GM23338 (cell line): ENCODE measurements around the gene GPR32. TPM values are rescaled to one million over a fixed set of nuclear protein-coding genes. Genes with fewer than 3 reads are reported as not detected.

Experiments
- ATAC-seq: fragments of 200-7000 bp; cut with Tn5 transposase; 3 replicates; pipeline ENCODE4 v1.9.1; 2020
- DNase-seq: peaks from one replicate; pipeline ENCODE4 v3.0.0-alpha.2; 2015; ENCODE audit warnings: low spot score
- H2AFZ ChIP-seq: fragments of 200-600 bp; sonication (generic); 2 replicates; pipeline ENCODE4 v1.8.0; 2016; ENCODE audit warnings: antibody characterized with exemption, mild to moderate bottlenecking, moderate library complexity
- H3F3A ChIP-seq: fragments of 200-600 bp; sonication (generic); replicated peaks from 2 replicates; pipeline ENCODE4 v1.8.0; 2017; ENCODE audit warnings: antibody characterized with exemption, mixed run types, low read depth
- H3K27ac ChIP-seq: fragments of 200-600 bp; sonication (generic); 2 replicates; pipeline ENCODE4 v1.6.1; 2016; ENCODE audit warnings: low read depth
- H3K27me3 ChIP-seq: fragments of 200-600 bp; sonication (generic); 2 replicates; pipeline ENCODE4 v1.8.0; 2016; ENCODE audit warnings: mild to moderate bottlenecking, mixed run types, moderate library complexity; ENCODE audit not compliant: insufficient read depth
- H3K36me3 ChIP-seq: fragments of 200-600 bp; sonication (generic); 2 replicates; pipeline ENCODE4 v1.8.0; 2016; ENCODE audit warnings: mild to moderate bottlenecking; ENCODE audit not compliant: insufficient read depth
- H3K4me1 ChIP-seq: fragments of 200-600 bp; sonication (generic); 2 replicates; pipeline ENCODE4 v1.8.0; 2016; ENCODE audit warnings: mild to moderate bottlenecking, moderate library complexity; ENCODE audit not compliant: insufficient read depth
- H3K4me2 ChIP-seq: fragments of 200-600 bp; sonication (generic); 2 replicates; pipeline ENCODE4 v1.7.1; 2017; ENCODE audit warnings: mixed run types
- H3K4me3 ChIP-seq: fragments of 200-600 bp; sonication (generic); 2 replicates; pipeline ENCODE4 v1.6.1; 2016; ENCODE audit warnings: mixed run types
- H3K79me2 ChIP-seq: fragments of 200-600 bp; sonication (generic); replicated peaks from 2 replicates; pipeline ENCODE4 v1.8.0; 2017; ENCODE audit warnings: mild to moderate bottlenecking; ENCODE audit not compliant: insufficient read depth
- H3K9me2 ChIP-seq: fragments of 200-600 bp; sonication (generic); 2 replicates; pipeline ENCODE4 v1.8.0; 2017; ENCODE audit not compliant: insufficient read depth
- H4K20me1 ChIP-seq: fragments of 200-600 bp; sonication (generic); replicated peaks from 2 replicates; pipeline ENCODE4 v1.8.0; 2017; ENCODE audit warnings: mild to moderate bottlenecking; ENCODE audit not compliant: insufficient read depth
- H3K27ac Mint-ChIP-seq: 2 replicates; pipeline ENCODE4 v1.8.0; 2020; ENCODE audit warnings: inconsistent platforms, mild to moderate bottlenecking, moderate library complexity, mixed read lengths
- H3K27me3 Mint-ChIP-seq: 3 replicates; pipeline ENCODE4 v1.8.0; 2022; ENCODE audit warnings: low read depth, mild to moderate bottlenecking, moderate library complexity, mixed read lengths, inconsistent platforms; ENCODE audit not compliant: insufficient read depth, poor library complexity
- H3K36me3 Mint-ChIP-seq: 3 replicates; pipeline ENCODE4 v1.8.0; 2021; ENCODE audit warnings: low read depth, mild to moderate bottlenecking, inconsistent platforms, moderate library complexity, mixed read lengths
- H3K4me1 Mint-ChIP-seq: 3 replicates; pipeline ENCODE4 v1.8.0; 2020; ENCODE audit warnings: mild to moderate bottlenecking, inconsistent platforms, mixed read lengths
- H3K4me3 Mint-ChIP-seq: 3 replicates; pipeline ENCODE4 v1.8.0; 2021; ENCODE audit warnings: moderate library complexity, mild to moderate bottlenecking, inconsistent platforms, mixed read lengths
- H3K9me3 Mint-ChIP-seq: 3 replicates; pipeline ENCODE4 v1.8.0; 2020; ENCODE audit warnings: moderate library complexity, mild to moderate bottlenecking, inconsistent platforms, mixed read lengths
- CREB1 ChIP-seq: fragments of 250-450 bp; sonication (Bioruptor Pico); IDR thresholded peaks from 2 replicates; pipeline ENCODE4 v1.5.0; 2020; ENCODE audit warnings: low read depth, mild to moderate bottlenecking, moderate library complexity
- CTCF ChIP-seq, 2 experiments: fragments of 200-600 bp in 1 of 2; sonication (generic) in 1 of 2; conservative IDR thresholded peaks; 2 replicates each; pipeline versions ENCODE4 v1.5.1 to v1.6.1; 2016 to 2017; ENCODE audit warnings: antibody characterized with exemption in 2 of 2, low read depth in 2 of 2, mild to moderate bottlenecking in 2 of 2, moderate library complexity in 1 of 2
- EZH2 ChIP-seq: fragments of 200-600 bp; sonication (generic); IDR thresholded peaks from one replicate; pipeline ENCODE4 v1.8.0; 2017; ENCODE audit warnings: antibody characterized with exemption, mild to moderate bottlenecking, low read depth; ENCODE audit not compliant: unreplicated experiment
- EZH2phosphoT487 ChIP-seq: fragments of 200-600 bp; sonication (generic); IDR thresholded peaks from one replicate; pipeline ENCODE4 v1.8.1; 2018; ENCODE audit warnings: antibody characterized with exemption; ENCODE audit not compliant: unreplicated experiment
- JUNB ChIP-seq: IDR thresholded peaks from one replicate; pipeline ENCODE4 v1.6.1; 2016; ENCODE audit warnings: antibody characterized with exemption; ENCODE audit not compliant: unreplicated experiment
- NANOG ChIP-seq: IDR thresholded peaks from 2 replicates; pipeline ENCODE4 v1.6.1; 2016; ENCODE audit warnings: antibody characterized with exemption, borderline replicate concordance
- POLR2AphosphoS5 ChIP-seq: IDR thresholded peaks from 2 replicates; pipeline ENCODE4 v1.6.1; 2016; ENCODE audit warnings: antibody characterized with exemption, low read depth
- REST ChIP-seq: IDR thresholded peaks from one replicate; pipeline ENCODE4 v1.6.1; 2018; ENCODE audit warnings: antibody characterized with exemption; ENCODE audit not compliant: unreplicated experiment
- STAT1 ChIP-seq: IDR thresholded peaks from one replicate; pipeline ENCODE4 v1.6.1; 2016; ENCODE audit warnings: antibody characterized with exemption; ENCODE audit not compliant: unreplicated experiment
- ZNF114 ChIP-seq: fragments of 250-450 bp; sonication (Bioruptor Pico); IDR thresholded peaks from 2 replicates; pipeline ENCODE4 v1.5.0; 2020; ENCODE audit warnings: mild to moderate bottlenecking, moderate library complexity
- ZNF331 ChIP-seq: fragments of 250-450 bp; sonication (Bioruptor Pico); IDR thresholded peaks from 2 replicates; pipeline ENCODE4 v1.5.0; 2020; ENCODE audit warnings: low read depth, mild to moderate bottlenecking, moderate library complexity
- polyA plus RNA-seq: library from polyadenylated mRNA; unstranded; fragments of >200 nt; fragmentation: Nextera tagmentation; extraction: Ambion mirVana; gene quantifications from 2 replicates; pipeline ENCODE4 v1.2.1, GENCODE V29; 2016
- total RNA-seq: library from RNA; depleted of rRNA; stranded (reverse); fragments of >200 nt; shearing (Covaris generic); gene quantifications from 2 replicates; pipeline ENCODE4 v1.2.3, GENCODE V29; 2014
- TF ChIP-seq, protein P1 (sequence below): fragments of 250-450 bp; sonication (Bioruptor Pico); IDR thresholded peaks from 2 replicates; pipeline ENCODE4 v1.5.0; 2020; ENCODE audit warnings: mild to moderate bottlenecking, moderate library complexity
- TF ChIP-seq, protein P2 (sequence below): IDR thresholded peaks from 2 replicates; pipeline ENCODE4 v1.6.1; 2016; ENCODE audit warnings: antibody characterized with exemption

The GPR32 gene
- total and polyA plus RNA-seq, 2 experiments from 2014 or later = not detected

DNA sequence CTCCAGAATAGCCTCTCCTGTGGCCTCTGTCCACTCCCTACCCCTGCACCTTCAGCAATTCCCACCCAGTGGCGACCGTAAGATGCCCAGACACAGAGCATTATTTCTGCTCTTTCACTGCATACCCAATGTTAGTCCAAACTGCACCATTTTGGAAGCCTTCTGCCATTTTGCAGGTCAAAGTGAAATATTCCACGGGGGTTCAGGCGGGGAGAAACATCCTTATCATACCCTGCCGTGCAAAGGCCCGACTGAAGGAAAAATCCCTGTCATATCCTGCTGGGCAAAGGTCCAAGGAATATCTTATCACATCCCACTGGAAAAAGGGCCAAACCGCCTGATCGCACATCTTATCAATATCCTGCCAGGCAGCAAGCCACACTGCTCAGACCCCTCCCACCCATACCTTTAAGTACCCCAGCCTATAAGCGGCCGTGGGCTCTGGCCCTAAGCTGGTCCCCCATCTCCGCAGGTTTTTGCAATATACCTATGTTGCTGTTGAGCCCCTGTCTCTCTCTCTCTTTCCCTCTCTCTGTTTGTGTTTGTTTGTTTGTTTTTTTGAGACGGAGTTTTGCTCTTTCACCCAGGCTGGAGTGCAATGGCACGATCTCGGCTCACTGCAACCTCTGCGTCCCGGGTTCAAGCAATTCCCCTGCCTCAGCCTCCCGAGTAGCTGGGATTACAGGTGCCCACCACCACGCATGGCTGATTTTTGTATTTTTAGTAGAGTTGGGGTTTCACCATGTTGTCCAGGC lies 28.9 kb upstream of the GPR32 start:
- no peak overlapping the region for H3K4me3 ChIP-seq
- Mint-ChIP-seq H3K36me3 (peaks cover 47% of the 10 kb centered on the region), H3K9me3 (peaks cover 99% of the 10 kb centered on the region), H3K4me1 (no peaks in the 10 kb centered on the region), H3K27me3 (peaks cover 4% of the 10 kb centered on the region), H3K27ac (no peak overlapping the region), H3K4me3 (no peak overlapping the region)
- H2AFZ ChIP-seq = no peak overlapping the region
- no peaks in the 10 kb centered on the region for H3K27me3 ChIP-seq
- no peak for DNase-seq
- H3K4me2 ChIP-seq = no peak overlapping the region
- no peaks in the 10 kb centered on the region for H3K9me2 ChIP-seq
- H3K27ac ChIP-seq = no peak overlapping the region
- H3F3A ChIP-seq = no peaks in the 10 kb centered on the region
- no peaks in the 10 kb centered on the region for H4K20me1 ChIP-seq
- H3K79me2 ChIP-seq = no peaks in the 10 kb centered on the region
- no peaks in the 10 kb centered on the region for H3K36me3 ChIP-seq
- ATAC-seq = no peak
- TF ChIP-seq CTCF (conservative IDR thresholded peaks at IDR 0.05; ENCODE audit: low read depth in 2 of 2) (no peak), POLR2AphosphoS5 (no peak), REST (no peak), ZNF331 (CRISPR knock-in tag) (no peak), STAT1 (no peak), NANOG (no peak), EZH2 (no peak), EZH2phosphoT487 (no peak), ZNF114 (no peak), JUNB (no peak), CREB1 (no peak)
- TF ChIP-seq, protein P1, sequence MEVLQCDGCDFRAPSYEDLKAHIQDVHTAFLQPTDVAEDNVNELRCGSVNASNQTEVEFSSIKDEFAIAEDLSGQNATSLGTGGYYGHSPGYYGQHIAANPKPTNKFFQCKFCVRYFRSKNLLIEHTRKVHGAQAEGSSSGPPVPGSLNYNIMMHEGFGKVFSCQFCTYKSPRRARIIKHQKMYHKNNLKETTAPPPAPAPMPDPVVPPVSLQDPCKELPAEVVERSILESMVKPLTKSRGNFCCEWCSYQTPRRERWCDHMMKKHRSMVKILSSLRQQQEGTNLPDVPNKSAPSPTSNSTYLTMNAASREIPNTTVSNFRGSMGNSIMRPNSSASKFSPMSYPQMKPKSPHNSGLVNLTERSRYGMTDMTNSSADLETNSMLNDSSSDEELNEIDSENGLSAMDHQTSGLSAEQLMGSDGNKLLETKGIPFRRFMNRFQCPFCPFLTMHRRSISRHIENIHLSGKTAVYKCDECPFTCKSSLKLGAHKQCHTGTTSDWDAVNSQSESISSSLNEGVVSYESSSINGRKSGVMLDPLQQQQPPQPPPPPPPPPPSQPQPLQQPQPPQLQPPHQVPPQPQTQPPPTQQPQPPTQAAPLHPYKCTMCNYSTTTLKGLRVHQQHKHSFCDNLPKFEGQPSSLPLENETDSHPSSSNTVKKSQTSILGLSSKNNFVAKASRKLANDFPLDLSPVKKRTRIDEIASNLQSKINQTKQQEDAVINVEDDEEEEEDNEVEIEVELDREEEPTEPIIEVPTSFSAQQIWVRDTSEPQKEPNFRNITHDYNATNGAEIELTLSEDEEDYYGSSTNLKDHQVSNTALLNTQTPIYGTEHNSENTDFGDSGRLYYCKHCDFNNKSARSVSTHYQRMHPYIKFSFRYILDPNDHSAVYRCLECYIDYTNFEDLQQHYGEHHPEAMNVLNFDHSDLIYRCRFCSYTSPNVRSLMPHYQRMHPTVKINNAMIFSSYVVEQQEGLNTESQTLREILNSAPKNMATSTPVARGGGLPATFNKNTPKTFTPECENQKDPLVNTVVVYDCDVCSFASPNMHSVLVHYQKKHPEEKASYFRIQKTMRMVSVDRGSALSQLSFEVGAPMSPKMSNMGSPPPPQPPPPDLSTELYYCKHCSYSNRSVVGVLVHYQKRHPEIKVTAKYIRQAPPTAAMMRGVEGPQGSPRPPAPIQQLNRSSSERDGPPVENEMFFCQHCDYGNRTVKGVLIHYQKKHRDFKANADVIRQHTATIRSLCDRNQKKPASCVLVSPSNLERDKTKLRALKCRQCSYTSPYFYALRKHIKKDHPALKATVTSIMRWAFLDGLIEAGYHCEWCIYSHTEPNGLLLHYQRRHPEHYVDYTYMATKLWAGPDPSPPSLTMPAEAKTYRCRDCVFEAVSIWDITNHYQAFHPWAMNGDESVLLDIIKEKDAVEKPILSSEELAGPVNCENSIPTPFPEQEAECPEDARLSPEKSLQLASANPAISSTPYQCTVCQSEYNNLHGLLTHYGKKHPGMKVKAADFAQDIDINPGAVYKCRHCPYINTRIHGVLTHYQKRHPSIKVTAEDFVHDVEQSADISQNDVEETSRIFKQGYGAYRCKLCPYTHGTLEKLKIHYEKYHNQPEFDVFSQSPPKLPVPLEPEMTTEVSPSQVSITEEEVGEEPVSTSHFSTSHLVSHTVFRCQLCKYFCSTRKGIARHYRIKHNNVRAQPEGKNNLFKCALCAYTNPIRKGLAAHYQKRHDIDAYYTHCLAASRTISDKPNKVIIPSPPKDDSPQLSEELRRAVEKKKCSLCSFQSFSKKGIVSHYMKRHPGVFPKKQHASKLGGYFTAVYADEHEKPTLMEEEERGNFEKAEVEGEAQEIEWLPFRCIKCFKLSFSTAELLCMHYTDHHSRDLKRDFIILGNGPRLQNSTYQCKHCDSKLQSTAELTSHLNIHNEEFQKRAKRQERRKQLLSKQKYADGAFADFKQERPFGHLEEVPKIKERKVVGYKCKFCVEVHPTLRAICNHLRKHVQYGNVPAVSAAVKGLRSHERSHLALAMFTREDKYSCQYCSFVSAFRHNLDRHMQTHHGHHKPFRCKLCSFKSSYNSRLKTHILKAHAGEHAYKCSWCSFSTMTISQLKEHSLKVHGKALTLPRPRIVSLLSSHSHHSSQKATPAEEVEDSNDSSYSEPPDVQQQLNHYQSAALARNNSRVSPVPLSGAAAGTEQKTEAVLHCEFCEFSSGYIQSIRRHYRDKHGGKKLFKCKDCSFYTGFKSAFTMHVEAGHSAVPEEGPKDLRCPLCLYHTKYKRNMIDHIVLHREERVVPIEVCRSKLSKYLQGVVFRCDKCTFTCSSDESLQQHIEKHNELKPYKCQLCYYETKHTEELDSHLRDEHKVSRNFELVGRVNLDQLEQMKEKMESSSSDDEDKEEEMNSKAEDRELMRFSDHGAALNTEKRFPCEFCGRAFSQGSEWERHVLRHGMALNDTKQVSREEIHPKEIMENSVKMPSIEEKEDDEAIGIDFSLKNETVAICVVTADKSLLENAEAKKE (CRISPR knock-in tag) = no peak
- TF ChIP-seq, protein P2, sequence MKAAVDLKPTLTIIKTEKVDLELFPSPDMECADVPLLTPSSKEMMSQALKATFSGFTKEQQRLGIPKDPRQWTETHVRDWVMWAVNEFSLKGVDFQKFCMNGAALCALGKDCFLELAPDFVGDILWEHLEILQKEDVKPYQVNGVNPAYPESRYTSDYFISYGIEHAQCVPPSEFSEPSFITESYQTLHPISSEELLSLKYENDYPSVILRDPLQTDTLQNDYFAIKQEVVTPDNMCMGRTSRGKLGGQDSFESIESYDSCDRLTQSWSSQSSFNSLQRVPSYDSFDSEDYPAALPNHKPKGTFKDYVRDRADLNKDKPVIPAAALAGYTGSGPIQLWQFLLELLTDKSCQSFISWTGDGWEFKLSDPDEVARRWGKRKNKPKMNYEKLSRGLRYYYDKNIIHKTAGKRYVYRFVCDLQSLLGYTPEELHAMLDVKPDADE = no peak
- H3K4me1 ChIP-seq = no peaks in the 10 kb centered on the region
